HCT116 (cell line): Measurements from ENCODE around the gene DENND10. TPM values are rescaled to one million over a fixed set of nuclear protein-coding genes. Genes with fewer than 3 reads are reported as not detected.

Experiments
- ATAC-seq: fragments of 200-7000 bp; cut with Tn5 transposase; 2 replicates; pipeline ENCODE4 v1.9.1; 2020; ENCODE audit warnings: mild to moderate bottlenecking, moderate library complexity
- BruUV-seq: library from RNA; stranded (reverse); fragments of 400-500 nt; replicated peaks from 2 replicates; lab custom pipeline; 2021; lab: Mats Ljungman, UMichigan
- CTCF ChIA-PET: fragments of 300-600 bp; sonication (Branson Sonifier 250); formaldehyde crosslinking; loops from one replicate; lab custom pipeline; 2021; ENCODE audit warnings: antibody characterized with exemption; lab: Charles Lee
- POLR2A ChIA-PET: fragments of 300-600, 350-600 bp; sonication (Branson Sonifier 250); formaldehyde crosslinking; loops from one replicate; lab custom pipeline; 2021; ENCODE audit warnings: antibody characterized with exemption; lab: Charles Lee
- RAD21 ChIA-PET, 2 experiments: fragments of 300-600 bp; sonication (Branson Sonifier 250); formaldehyde crosslinking; loops; one replicate each; lab custom pipeline; 2023; ENCODE audit warnings: low total read pairs in 2 of 2; ENCODE audit not compliant: uncharacterized antibody in 2 of 2, unreplicated experiment in 2 of 2, low non-redundant PET in 1 of 2; lab: Charles Lee
- DNase-seq: peaks from one replicate; pipeline ENCODE4 v3.0.0-alpha.2; 2010; ENCODE audit warnings: low read depth, low spot score
- H2AFZ ChIP-seq: fragments of 200-600 bp; shearing (Covaris generic), sonication (generic); 2 replicates; pipeline ENCODE4 v1.6.1; 2017; ENCODE audit warnings: low read depth, mixed run types, mixed read lengths, antibody characterized with exemption, low read length; ENCODE audit not compliant: poor library complexity, severe bottlenecking
- H3K27ac ChIP-seq: 2 replicates; pipeline ENCODE4 v1.5.1; 2012; ENCODE audit warnings: low read depth, low read length
- H3K27me3 ChIP-seq: fragments of 200-600 bp; sonication (generic); 2 replicates; pipeline ENCODE4 v1.6.1; 2016; ENCODE audit warnings: mixed run types, low read length, mixed read lengths; ENCODE audit not compliant: insufficient read depth
- H3K36me3 ChIP-seq, 2 experiments: fragments of 200-500 bp in 1 of 2; fragments of 200-600 bp in 1 of 2; sonication (Bioruptor generic) in 1 of 2; sonication (generic) in 1 of 2; 2 replicates each; pipeline versions ENCODE4 v1.5.1 to v1.6.1; 2014 to 2016; ENCODE audit warnings: low read length in 2 of 2, inconsistent platforms in 1 of 2, mixed read lengths in 1 of 2, mixed run types in 1 of 2; ENCODE audit not compliant: insufficient read depth in 2 of 2, control insufficient read depth in 1 of 2
- H3K4me1 ChIP-seq, 2 experiments: fragments of 200-600 bp in 1 of 2; sonication (generic) in 1 of 2; 2 replicates each; pipeline versions ENCODE4 v1.5.1 to v1.6.1; 2012 to 2017; ENCODE audit warnings: low read length in 2 of 2, inconsistent platforms in 1 of 2, mild to moderate bottlenecking in 1 of 2, mixed read lengths in 1 of 2, mixed run types in 1 of 2, moderate library complexity in 1 of 2; ENCODE audit not compliant: insufficient read depth in 2 of 2, control insufficient read depth in 1 of 2
- H3K4me2 ChIP-seq: fragments of 200-600 bp; sonication (generic); 2 replicates; pipeline ENCODE4 v1.6.1; 2017; ENCODE audit warnings: mixed run types, low read length, mixed read lengths
- H3K4me3 ChIP-seq, 2 experiments: fragments of 200-600 bp in 1 of 2; sonication (generic) in 1 of 2; replicated peaks in 1 of 2; 2 replicates each; pipeline ENCODE4 v1.5.1; 2011 to 2016; ENCODE audit warnings: low read length in 2 of 2, control low read depth in 1 of 2, low read depth in 1 of 2, mild to moderate bottlenecking in 1 of 2, mixed read lengths in 1 of 2, mixed run types in 1 of 2
- H3K79me2 ChIP-seq: fragments of 200-600 bp; sonication (generic); 2 replicates; pipeline ENCODE4 v1.6.1; 2017; ENCODE audit warnings: mild to moderate bottlenecking, mixed run types, low read length, moderate library complexity, mixed read lengths; ENCODE audit not compliant: insufficient read depth
- H3K9ac ChIP-seq: fragments of 200-600 bp; sonication (generic); 2 replicates; pipeline ENCODE4 v1.6.1; 2016; ENCODE audit warnings: low read length, mixed read lengths
- H3K9me2 ChIP-seq: fragments of 200-600 bp; sonication (generic), shearing (Covaris generic); 2 replicates; pipeline ENCODE4 v1.6.1; 2017; ENCODE audit warnings: mixed run types, mild to moderate bottlenecking, moderate library complexity; ENCODE audit not compliant: insufficient read depth
- H3K9me3 ChIP-seq, 2 experiments: fragments of 200-500 bp in 1 of 2; fragments of 200-600 bp in 1 of 2; sonication (Bioruptor generic) in 1 of 2; sonication (generic) in 1 of 2; 2 replicates each; pipeline ENCODE4 v1.6.1; 2014 to 2017; ENCODE audit warnings: low read length in 2 of 2, mixed read lengths in 2 of 2, inconsistent platforms in 1 of 2, low read depth in 1 of 2, mild to moderate bottlenecking in 1 of 2, mixed run types in 1 of 2, moderate library complexity in 1 of 2; ENCODE audit not compliant: control insufficient read depth in 1 of 2, insufficient read depth in 1 of 2
- H4K20me1 ChIP-seq: fragments of 200-600 bp; sonication (generic), shearing (Covaris generic); 2 replicates; pipeline ENCODE4 v1.6.1; 2017; ENCODE audit warnings: mixed run types, mild to moderate bottlenecking, moderate library complexity; ENCODE audit not compliant: insufficient read depth
- ATF3 ChIP-seq: IDR thresholded peaks from 2 replicates; pipeline ENCODE4 v1.6.1; 2012
- CBX3 ChIP-seq: IDR thresholded peaks from 2 replicates; pipeline ENCODE4 v1.6.1; 2012; ENCODE audit warnings: low read depth
- CEBPB ChIP-seq: IDR thresholded peaks from 2 replicates; pipeline ENCODE4 v1.6.1; 2012; ENCODE audit warnings: low read depth
- CTCF ChIP-seq, 3 experiments: fragments of 200-600 bp in 1 of 3; sonication (generic) in 1 of 3; IDR thresholded peaks in 2 of 3; conservative IDR thresholded peaks in 1 of 3; 2 replicates each; pipeline ENCODE4 v1.5.1; 2012 to 2017; ENCODE audit warnings: low read depth in 2 of 3, low read length in 2 of 3, antibody characterized with exemption in 1 of 3, borderline replicate concordance in 1 of 3, control low read depth in 1 of 3, mild to moderate bottlenecking in 1 of 3, mixed read lengths in 1 of 3, mixed run types in 1 of 3, moderate library complexity in 1 of 3; ENCODE audit not compliant: insufficient read depth in 1 of 3
- EGR1 ChIP-seq: IDR thresholded peaks from 2 replicates; pipeline ENCODE4 v1.6.1; 2012; ENCODE audit warnings: low read depth
- ELF1 ChIP-seq: IDR thresholded peaks from 2 replicates; pipeline ENCODE4 v1.6.1; 2012; ENCODE audit warnings: low read depth, borderline replicate concordance
- EZH2 ChIP-seq: fragments of 200-600 bp; sonication (generic); IDR thresholded peaks from 2 replicates; pipeline ENCODE4 v1.6.1; 2017; ENCODE audit warnings: antibody characterized with exemption, mixed run types
- JUND ChIP-seq: IDR thresholded peaks from 2 replicates; pipeline ENCODE4 v1.6.1; 2012
- POLR2A ChIP-seq: IDR thresholded peaks from 2 replicates; pipeline ENCODE4 v1.7.0; 2011; ENCODE audit warnings: borderline replicate concordance; ENCODE audit not compliant: insufficient read depth, insufficient read length; ENCODE audit errors: extremely low read depth
- POLR2AphosphoS5 ChIP-seq: IDR thresholded peaks from 2 replicates; pipeline ENCODE4 v1.6.1; 2011; ENCODE audit warnings: mild to moderate bottlenecking, low read depth, low read length, moderate library complexity
- RAD21 ChIP-seq: IDR thresholded peaks from 2 replicates; pipeline ENCODE4 v1.6.1; 2012; ENCODE audit warnings: low read depth, mild to moderate bottlenecking
- SRF ChIP-seq: IDR thresholded peaks from 2 replicates; pipeline ENCODE4 v1.6.1; 2012; ENCODE audit warnings: low read depth
- TCF7L2 ChIP-seq: IDR thresholded peaks from 2 replicates; pipeline ENCODE4 v1.7.0; 2011; ENCODE audit warnings: borderline replicate concordance, inconsistent platforms; ENCODE audit not compliant: insufficient read depth, insufficient read length; ENCODE audit errors: extremely low read depth
- ZNF274 ChIP-seq: fragments of 200-500 bp; sonication (Bioruptor generic); IDR thresholded peaks from 2 replicates; pipeline ENCODE4 v1.6.1; 2014; ENCODE audit warnings: mild to moderate bottlenecking, low read depth, low read length, inconsistent platforms
- intact Hi-C: fragments of 100-400 bp; cut with micrococcal nuclease; formaldehyde crosslinking; loops from 2 replicates; pipeline ENCODE4 v1.10.0; 2022
- total RNA-seq: library from RNA; stranded (reverse); gene quantifications from one replicate; pipeline ENCODE4 v1.2.1, GENCODE V29; 2021; ENCODE audit not compliant: unreplicated experiment

The DENND10 gene
- total RNA-seq, 1 experiment from 2014 or later: 47.5 TPM

GRCh38 chr10:119165171-119166117 is 61.5 kb downstream of the DENND10 start, which contains the start of gene SFXN4 (continued):
- TF ChIP-seq ELF1: no peak
- TF ChIP-seq SRF: no peak
- no peak for TF ChIP-seq CBX3
- no peak for TF ChIP-seq EZH2
- no peak for TF ChIP-seq ATF3

- RAD21 ChIA-PET: no interaction called here
- Histone ChIP-seq H3K9me2 (no peaks in the 10 kb centered on the region), H3K9ac (peak overlapping the region; percentile 95), H3K4me1 (peaks cover 10 to 24% of the 10 kb centered on the region in 2 experiments), H3K9me3 (no peaks in the 10 kb centered on the region), H3K36me3 (peaks cover 29 to 60% of the 10 kb centered on the region in 2 experiments; a peak in 3 of 4 replicates), H2AFZ (no peak overlapping the region), H4K20me1 (no peaks in the 10 kb centered on the region), H3K4me3 (peak overlapping the region; percentile 84 to 88), H3K27ac (peak overlapping the region; percentile 81), H3K27me3 (no peaks in the 10 kb centered on the region), H3K79me2 (peaks cover 27% of the 10 kb centered on the region), H3K4me2 (peak overlapping the region; percentile 94)
- no TSS peak for BruUV-seq
- POLR2A ChIA-PET: no interaction called here
- CTCF ChIA-PET: no interaction called here
- TF ChIP-seq CBX3: no peak
- no peak for TF ChIP-seq EGR1
- TF ChIP-seq TCF7L2: no peak
- TF ChIP-seq ZNF274: no peak
- TF ChIP-seq ATF3: no peak
- TF ChIP-seq CEBPB: no peak
- TF ChIP-seq RAD21: no peak
- no peak for TF ChIP-seq CTCF (IDR thresholded peaks at IDR 0.05 in 2 of 3, conservative IDR thresholded peaks at IDR 0.05 in 1 of 3; ENCODE audit: borderline replicate concordance in 1 of 3, insufficient read depth in 1 of 3, low read depth in 2 of 3, low read length in 2 of 3)
- TF ChIP-seq POLR2A: no peak
- no peak for TF ChIP-seq JUND
- TF ChIP-seq POLR2AphosphoS5: no peak; the same call in 1 of the 2 replicates
- intact Hi-C loops: no loop called here
- DNase-seq (no peak), ATAC-seq (peak; percentile 12)
These were observed 62.2 kb downstream of the DENND10 start for GRCh38 chr10:119166118-119166500.
